Glomerular endothelial cell (primary cell): ENCODE data around the gene NAT10. TPM values are rescaled to one million over a fixed set of nuclear protein-coding genes. Genes with fewer than 3 reads are reported as not detected.
"Not testable (repeated sequence)": the region's sequence is repeated elsewhere in the genome, so short reads cannot be mapped to it uniquely, and the experiment has no call there.

Source experiments
- DNase-seq: peaks from one replicate; pipeline ENCODE4 v3.0.0-alpha.2; 2011; ENCODE audit warnings: low read depth, low spot score; ENCODE audit errors: extremely low read depth
- total RNA-seq: library from RNA; depleted of rRNA; stranded (reverse); fragments of >200 nt; gene quantifications from 2 replicates; pipeline ENCODE4 v1.2.3, GENCODE V29; 2015

Gene NAT10
- 18.8 and 23.3 TPM in 2 replicates for total RNA-seq

DNA sequence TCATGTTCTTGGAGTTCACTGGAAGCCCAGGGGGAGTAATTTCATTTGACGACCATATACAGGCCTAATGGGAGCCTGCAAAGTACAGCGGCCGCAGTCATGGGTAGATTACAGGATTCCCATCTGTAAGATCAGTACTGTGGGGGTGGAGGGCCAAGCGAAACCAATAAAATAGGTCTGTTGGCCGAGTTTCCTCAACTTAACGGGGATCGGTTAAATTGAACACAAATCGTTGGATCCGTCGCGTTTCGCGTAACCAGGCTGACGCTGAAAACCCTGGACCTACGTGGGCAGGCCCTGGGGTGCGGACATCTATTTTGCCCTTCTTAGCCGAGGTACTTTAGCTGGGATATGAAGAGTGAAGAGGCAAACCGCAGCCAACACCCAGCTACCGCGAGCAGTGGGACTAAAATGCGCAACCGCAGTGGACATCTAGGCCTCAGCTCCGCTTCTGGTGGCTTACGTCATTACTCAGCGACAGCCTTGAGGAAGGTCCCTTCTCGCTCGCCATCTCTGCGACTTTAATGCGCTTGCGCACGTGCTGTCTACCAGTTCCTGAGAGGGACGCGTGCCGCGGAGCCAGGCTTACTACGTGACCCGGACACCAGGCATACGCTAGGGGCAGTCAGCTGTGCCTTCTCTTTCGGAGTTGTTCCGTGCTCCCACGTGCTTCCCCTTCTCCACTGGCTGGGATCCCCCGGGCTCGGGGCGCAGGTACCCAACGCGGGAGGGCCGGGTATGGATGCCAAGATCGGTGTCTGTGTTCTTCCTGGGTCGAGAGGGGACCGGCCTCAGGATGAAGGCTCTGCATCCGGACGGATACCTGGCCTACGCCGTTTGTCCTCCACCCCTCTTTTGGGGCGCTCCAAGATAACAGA lies at the start of gene NAT10:
TSS of gene NAT10 (plus strand) at position 551 of the 878 bp plus-strand sequence. CDS start 2,597 bp downstream, outside the sequence.
- peak; percentile 98 for DNase-seq

DNA sequence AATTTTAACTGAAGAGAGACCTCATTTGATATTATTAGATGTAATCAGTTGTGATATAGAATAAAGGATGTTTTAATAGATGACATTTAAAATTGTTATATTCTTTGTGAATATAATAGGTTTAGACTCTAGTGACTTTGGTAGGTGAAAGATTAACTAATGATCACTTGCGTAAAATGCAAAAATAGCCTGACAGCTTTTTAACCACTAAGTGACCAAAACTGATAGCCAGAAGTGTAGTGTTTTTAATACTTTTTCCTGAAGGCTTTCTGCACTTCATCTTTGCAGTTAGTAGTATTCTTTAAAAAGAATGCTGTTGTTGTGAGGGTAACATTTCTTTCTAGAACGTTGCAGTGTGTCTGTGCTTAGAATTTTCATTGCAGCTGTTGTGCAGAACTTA lies 48.8 kb upstream of the NAT10 start:
- DNase-seq, result no peak

DNA sequence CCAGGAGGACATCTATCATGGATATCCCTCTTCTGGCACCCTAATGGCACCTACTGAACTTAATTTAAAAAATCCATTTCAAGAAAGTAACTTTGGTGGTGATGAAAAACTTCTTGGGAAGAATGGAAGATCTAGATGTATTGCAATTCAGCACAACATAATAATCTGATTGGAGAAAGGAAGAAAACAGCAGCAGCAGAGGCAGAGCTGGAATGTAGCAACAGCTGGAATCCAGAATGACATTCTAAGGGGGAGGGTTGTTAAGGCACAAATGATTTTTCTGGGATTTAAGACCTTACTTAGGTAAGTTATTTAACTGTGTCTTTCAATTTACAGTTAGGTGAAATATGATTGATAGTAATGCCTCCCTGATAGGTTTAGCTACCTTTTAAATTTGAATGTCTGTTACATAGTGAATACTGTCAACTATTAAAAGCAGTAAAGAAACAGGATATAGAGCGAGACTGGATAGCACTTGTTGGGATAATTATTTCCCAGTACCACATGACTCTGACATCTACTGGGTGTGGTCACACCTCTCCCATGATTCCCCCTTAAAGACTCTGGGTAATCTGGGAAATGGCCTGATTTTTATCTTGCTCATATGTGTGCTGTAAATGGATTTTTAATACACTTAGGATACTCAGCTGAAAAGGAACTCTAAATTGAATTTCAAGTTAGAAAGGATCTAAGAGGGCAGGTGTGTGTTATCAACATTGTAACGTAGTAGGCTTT lies 42.2 kb upstream of the NAT10 start:
- no peak for DNase-seq

DNA sequence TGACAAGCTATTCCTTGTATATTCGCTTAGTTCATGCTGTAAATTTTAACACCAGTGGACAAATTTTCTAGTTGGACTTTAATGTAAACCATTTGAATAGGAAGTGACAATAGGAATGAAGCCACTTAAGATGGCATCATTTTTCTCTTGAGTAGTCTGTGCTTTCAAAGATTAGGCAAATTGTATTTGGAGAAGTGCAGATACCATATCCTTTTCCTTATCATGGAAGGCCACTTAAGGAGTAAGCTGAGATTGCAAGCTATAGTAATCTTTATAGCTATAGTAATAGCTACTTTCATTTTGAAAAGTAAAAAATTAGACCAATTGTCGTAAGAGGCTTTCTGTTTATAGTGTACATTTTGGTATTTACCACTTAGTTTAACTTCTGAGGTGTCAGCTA lies 41.1 kb upstream of the NAT10 start:
- no peak for DNase-seq

DNA sequence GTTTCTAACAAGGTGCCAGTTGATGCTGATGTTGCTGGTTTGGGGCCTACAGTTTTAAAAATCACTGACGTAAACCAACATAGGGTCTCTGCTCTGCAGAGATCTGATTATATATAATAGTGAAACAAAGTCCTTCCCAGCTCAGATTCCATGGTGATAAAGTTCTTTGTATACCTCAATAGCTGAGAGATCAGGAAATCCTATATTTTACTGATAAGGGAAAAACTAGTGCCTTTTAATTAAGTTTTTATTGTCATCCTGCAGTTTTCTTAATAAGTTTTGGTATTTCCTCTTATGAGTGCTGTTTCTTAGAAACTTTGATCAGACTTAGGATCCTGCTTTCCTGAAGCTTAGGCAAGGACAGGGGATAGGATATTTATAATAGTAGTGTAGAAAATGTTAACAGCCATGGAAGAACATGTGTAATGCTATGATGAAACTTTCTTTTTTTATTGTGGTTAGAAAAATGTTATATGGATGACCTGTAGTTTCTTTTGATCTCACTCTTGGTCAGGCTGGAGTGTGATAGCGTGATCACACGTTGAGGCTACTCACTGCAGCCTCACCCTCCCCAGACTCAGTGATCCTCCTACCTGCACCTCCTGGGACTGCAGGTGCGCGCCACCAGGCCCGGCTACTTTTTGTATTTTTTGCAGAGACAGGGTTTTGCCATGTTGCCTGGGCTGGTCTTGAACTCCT lies 39.8 kb upstream of the NAT10 start:
- no peak for DNase-seq

DNA sequence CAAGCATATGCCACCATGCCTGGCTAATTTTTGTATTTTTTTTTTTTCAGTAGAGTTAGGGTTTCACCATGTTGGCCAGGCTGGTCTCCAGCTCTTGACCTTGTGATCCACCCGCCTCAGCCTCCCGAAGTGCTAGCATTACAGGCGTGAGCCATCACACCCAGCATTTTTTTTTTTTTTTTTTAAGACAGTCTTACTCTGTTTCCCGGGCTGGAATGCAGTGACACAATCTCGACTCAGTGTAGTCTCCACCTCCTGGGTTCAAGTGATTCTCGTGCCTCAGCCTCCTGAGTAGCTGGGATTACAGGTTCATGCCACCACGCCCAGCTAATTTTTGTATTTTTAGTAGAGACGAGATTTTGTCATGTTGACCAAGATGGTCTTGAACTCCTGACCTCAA lies 38.7 kb upstream of the NAT10 start:
- DNase-seq, result not testable (repeated sequence)

DNA sequence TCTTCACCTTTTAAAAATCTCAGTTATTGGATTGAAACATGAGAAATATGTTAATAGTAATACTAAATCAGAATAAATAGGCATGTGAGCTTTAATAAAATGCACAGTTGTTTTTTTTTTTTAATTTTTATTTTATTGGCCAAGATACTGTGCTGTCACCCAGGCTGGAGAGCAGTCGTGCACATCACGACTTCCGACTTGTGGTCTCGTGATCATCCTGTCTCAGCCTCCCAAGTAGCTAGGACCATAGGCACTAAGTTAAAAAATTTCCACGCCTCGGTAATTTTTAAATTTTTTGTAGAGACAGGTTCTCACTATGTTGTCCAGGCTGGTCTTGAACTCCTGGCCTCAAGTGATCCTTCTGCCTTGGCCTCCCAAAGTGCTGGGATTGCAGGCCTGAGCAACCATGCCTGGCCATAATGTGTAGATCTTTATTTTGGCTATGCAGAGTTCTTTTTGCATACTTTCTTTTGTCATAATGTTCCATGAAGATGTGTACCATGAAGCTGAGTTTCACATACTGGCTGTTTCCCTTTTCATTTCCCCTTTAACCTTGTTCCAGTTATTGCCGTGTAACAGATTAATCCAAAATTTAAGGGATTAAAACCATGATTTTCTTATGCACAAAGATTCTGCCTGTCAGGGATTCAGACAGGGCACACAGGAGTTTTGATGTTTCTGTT lies 37.9 kb upstream of the NAT10 start:
- no peak for DNase-seq

DNA sequence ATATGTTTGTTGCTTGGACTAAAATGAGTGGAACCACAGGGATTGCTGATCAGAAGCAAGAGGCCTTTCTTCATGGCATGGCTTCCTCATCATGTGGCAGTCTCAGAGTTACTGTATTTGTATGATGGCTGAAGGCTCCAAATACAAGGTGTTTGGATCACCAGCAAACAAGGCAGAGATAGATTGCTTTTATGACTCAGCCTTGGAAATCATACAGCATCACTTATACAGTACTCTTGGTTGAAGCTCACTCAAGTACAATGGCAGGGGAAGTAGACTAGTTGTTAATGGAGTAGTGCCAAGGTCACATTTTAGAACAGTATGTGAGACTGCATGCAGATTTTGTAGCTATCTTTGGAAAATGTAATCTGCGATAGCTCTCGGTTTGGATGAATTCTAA lies 37.3 kb upstream of the NAT10 start:
- peak; percentile 82 for DNase-seq

DNA sequence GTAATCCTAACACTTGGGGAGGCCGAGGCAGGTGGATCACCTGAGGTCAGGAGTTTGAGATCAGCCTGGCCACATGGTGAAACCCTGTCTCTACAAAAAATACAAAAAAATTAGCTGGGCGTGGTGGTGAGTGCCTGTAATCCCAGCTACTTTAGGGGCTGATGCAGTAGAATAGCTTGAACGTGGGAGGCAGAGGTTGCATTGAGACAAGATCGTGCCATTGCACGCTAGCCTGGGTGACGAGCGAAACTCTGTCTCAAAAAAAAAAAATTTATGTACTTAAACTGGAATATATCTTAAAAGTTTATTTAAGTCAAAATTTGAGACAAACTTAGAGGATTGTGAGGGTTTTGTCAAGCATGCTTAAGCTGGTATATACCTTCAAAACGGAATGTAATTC lies 34.1 kb upstream of the NAT10 start:
- DNase-seq, result not testable (repeated sequence)

DNA sequence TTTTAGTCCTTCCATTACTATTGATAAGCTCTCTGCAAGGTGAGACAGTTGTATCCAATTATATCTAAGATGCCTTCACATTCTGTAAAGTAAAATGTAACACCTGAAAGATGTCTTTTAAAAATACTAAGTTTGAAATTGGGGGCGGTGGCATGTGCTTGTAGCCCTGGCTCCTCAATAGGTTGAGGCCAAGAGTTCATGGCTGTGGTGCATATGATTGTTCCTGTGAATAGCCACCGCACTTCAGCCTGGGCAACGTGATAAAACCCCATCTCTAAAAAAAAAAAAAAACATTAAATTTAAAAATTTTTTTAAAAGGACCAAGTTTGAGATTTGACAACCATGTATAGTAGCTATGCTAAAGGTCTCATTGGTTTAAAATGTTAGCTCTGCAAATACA lies 33.4 kb upstream of the NAT10 start:
- DNase-seq, result no peak

DNA sequence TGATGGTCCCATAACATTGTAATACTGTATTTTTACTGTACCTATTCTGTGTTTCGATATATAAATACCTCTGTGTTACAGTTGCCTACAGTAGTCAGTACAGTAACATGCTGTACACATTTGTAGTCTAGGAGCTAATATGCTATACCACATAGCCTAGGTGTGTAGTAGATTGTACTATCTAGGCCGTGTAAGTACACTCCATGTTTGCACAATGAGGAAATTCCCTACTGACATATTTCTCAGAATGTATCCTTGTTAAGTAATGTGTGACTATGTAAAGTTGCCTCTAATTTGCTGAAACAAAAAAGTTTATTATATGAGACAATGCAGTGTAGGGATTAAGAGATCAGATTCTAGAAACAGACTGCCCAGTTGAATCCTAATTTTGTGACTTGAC lies 32.6 kb upstream of the NAT10 start:
- DNase-seq, result no peak

DNA sequence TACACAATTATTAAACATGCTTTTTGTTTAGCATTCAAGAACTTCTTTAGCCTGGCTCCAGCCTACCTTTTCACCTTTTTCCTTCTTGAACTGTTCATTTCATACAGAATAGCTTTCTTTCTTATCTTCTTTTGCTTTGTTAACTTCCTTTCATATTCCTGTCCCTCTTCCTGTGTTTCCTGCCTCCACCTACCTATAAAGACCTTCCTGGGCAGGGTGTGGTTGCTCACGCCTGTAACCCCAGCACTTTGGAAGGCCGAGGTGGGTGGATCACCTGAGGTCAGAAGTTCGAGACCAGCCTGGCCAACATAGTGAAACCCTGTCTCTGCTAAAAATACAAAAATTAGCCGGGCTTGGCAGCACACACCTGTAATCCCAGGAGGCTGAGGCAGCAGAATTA lies 31.0 kb upstream of the NAT10 start:
- DNase-seq, result no peak

DNA sequence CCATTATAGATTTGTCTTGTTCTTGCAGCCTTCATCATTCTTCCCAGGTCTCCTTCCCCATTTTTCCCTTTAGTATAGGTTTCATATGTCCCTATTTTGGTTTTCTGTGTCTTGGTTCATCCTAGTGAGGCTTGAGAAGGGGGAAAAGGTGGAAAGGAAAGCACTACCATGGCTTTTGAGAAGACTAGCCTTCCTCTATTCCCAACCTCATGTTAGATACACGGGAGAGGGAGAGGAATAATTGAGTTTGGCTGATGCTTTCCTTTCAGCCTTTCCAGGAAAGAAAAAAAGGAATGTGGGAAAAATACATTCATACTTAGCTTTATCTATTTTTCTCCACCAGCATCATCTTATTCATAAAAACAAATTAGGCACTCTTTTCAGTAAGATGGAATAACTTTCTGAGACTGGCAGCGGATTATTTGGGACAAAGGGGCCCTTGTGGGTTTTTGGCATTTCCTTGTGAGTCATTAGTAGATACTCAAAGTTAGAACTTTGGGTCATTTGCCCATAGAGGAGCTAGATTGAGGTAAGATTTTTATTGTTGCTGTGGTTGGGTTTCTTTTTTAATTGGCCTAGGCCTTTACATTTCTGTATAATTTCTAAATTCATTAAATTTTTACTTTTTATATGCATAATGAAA lies 30.1 kb upstream of the NAT10 start:
- DNase-seq, result no peak

DNA sequence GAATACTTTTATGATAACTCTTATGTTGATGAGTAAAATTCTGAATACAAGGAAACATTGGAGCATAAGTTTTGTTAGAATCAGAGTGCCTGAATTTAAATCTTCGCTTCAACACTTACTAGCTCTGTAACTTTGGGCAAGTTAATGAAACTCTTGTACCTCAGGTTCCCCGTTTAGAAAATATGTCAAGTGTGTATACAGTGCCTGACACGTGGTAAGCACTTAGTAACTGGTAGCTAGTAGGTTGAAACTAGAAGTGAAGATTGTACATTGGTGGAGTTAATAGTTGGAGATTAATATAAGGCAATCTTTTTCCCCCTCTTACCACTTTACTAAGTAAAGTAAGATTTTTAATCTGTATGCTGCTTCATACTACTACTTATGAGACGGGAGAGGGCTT lies 24.8 kb upstream of the NAT10 start:
- no peak for DNase-seq

DNA sequence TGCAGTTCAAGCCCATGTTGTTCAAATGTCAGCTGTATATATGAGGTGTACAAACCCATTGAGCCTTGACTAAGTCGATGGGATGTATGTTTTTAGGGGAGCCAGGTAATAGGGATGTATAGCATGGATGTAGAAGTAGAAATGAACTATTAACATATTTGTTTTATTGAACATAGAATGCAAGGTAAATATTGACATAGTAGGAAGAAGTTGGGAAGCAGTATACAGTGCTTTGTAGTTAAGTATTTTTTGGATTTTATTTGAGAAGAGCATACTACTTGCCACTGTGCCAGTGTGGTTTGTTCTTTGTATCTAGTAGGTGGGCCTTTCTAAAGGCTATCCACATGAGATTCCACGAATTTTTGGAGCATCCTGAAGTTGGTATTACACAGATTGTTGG lies 20.8 kb upstream of the NAT10 start:
- no peak for DNase-seq

DNA sequence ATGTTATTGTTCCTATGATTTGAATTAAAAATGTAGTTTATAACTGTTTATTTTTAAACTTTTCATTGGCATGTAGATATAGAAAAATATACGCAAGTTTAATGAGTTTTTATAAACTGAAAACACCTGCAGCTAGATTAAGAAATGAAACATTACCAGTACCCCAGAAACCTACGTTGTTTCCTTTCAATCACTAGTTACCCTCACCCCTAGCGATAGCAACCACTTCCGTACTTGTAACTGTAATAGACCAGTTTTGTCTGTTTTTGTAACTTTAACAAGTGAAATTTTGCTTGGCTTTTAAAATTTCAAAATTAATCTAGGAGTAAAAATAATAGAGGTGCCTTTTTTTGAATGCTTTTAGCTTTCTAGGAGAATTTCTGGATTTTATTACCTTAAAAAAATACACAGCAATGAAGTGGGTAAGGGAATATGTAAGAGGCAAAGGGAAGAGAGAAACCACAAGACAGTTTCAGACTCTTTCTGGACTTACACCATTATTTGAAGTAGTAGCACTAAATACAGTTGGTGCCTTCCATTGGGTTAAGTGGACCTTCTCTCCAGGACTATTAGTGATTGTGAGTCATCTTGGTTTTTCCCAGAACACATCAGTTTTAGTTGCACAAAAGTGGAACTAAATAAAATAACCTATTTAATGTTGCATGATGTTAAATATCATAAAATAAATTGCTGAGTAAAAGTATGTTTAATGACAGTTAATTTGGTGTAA lies 18.7 kb upstream of the NAT10 start:
- DNase-seq, result no peak

DNA sequence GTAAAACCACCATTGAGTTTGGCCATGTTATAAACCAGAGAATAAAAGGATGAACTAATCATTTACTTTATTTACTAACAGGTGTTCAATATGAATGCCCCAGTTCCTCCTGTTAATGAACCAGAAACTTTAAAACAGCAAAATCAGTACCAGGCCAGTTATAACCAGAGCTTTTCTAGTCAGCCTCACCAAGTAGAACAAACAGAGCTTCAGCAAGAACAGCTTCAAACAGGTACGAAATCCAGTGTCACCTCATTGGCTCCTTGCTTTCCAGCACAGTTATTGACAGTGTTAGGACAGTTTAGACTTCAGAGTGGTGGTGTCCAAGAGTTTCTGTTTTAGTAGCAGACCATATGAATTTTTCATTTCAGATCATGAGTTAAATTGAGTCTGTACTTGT lies 13.6 kb upstream of the NAT10 start:
- DNase-seq, result no peak

DNA sequence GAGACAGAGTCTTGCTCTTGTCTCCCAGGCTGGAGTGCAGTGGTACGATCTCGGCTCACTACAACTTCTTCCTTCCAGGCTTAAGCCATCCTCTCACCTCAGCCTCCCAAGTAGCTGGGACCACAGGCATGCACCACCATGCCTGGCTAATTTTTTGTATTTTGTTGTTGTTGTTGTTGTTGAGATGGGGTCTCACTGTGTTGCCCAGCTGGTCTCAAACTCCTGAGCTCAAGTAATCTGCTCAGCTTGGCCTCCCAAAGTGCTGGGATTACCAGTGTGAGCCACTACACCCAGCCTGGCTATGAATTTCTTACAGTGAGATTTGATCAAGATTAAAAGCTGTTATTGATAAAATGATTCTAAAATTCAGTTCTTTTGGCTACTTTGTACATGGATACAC lies 10.5 kb upstream of the NAT10 start:
- DNase-seq, result not testable (repeated sequence)

DNA sequence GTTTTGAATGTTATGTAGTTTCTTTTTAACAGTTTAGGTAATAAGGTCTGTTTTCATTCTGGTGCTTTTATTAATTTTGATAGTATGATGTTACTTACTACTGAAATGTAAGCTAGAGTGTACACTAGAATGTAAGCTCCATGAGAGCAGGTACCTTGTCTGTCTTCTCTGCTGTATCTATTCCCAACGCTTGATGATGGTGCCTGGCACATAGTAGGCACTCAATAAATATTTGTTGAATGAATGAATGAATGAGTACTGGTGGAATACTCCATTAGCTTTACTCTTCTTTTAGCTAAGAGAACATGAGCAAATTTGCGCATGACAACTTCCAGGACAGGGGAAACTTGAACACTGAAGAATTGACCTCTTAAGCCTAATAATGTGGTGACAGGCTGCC lies 6.6 kb upstream of the NAT10 start:
- no peak for DNase-seq

DNA sequence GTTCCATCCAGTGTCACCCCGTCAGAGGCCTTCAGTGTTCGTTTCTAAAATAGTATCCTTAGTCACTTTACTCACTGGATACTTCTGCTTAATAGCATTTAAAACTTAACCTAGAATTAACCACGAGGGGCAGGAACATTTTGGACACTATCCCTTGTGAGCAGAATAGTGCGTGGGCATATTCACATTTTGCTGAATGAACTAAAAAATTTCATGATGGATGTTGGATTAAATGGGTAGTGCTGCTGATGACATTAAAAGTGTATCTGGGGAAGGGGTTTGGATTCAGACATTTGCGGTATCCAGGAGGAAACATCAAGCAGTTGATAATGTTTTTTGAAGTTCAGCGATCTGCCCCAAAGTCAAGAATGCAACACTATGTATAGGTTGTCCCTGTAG lies 750 bp upstream of the NAT10 start:
- no peak for DNase-seq
